ENCODE measurements around the gene TBC1D22A. TPM values are rescaled to one million over a fixed set of nuclear protein-coding genes. Genes with fewer than 3 reads are reported as not detected.

TBC1D22A gene
- total RNA-seq, 1 experiment from 2014 or later: 26.0 TPM

- BruUV-seq (replicated peaks): no TSS peak
- H3K27ac Mint-ChIP-seq (ENCODE audit: low read depth, unreplicated experiment): no peak overlapping the region
- intact Hi-C loops (cut with micrococcal nuclease): no loop called here
- ChIA-PET POLR2A (no interaction called here), CTCF (interaction anchor here (0.7 kb wide), 1 partner anchor 389 kb away, joined by 4 read pairs; no protein-coding TSS in a partner anchor)
- TF ChIP-seq, protein P1, sequence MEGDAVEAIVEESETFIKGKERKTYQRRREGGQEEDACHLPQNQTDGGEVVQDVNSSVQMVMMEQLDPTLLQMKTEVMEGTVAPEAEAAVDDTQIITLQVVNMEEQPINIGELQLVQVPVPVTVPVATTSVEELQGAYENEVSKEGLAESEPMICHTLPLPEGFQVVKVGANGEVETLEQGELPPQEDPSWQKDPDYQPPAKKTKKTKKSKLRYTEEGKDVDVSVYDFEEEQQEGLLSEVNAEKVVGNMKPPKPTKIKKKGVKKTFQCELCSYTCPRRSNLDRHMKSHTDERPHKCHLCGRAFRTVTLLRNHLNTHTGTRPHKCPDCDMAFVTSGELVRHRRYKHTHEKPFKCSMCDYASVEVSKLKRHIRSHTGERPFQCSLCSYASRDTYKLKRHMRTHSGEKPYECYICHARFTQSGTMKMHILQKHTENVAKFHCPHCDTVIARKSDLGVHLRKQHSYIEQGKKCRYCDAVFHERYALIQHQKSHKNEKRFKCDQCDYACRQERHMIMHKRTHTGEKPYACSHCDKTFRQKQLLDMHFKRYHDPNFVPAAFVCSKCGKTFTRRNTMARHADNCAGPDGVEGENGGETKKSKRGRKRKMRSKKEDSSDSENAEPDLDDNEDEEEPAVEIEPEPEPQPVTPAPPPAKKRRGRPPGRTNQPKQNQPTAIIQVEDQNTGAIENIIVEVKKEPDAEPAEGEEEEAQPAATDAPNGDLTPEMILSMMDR (IDR thresholded peaks at IDR 0.05; ENCODE audit: unreplicated experiment): no peak
- no peak for DNase-seq (ENCODE audit: unreplicated experiment)
- H3K36me3 Mint-ChIP-seq (ENCODE audit: insufficient read depth, unreplicated experiment): peaks cover 20% of the 10 kb centered on the region
- no peaks in the 10 kb centered on the region for H3K4me1 Mint-ChIP-seq (ENCODE audit: insufficient read depth, unreplicated experiment)
- H3K4me3 Mint-ChIP-seq (ENCODE audit: unreplicated experiment): no peak overlapping the region
- H3K9me3 Mint-ChIP-seq (ENCODE audit: unreplicated experiment): no peaks in the 10 kb centered on the region
- no peaks in the 10 kb centered on the region for H3K27me3 Mint-ChIP-seq (ENCODE audit: insufficient read depth, unreplicated experiment)
Observed at GRCh38 chr22:47177334-47177815, 414.9 kb downstream of the TBC1D22A start.

GRCh38 chr22:47178339-47178738 is 415.9 kb downstream of the TBC1D22A start:
- no peak for DNase-seq (ENCODE audit: unreplicated experiment)
- Mint-ChIP-seq H3K36me3 (ENCODE audit: insufficient read depth, unreplicated experiment) (peaks cover 20% of the 10 kb centered on the region), H3K27me3 (ENCODE audit: insufficient read depth, unreplicated experiment) (no peaks in the 10 kb centered on the region), H3K27ac (ENCODE audit: low read depth, unreplicated experiment) (no peak overlapping the region), H3K9me3 (ENCODE audit: unreplicated experiment) (peaks cover 6% of the 10 kb centered on the region), H3K4me3 (ENCODE audit: unreplicated experiment) (no peak overlapping the region), H3K4me1 (ENCODE audit: insufficient read depth, unreplicated experiment) (no peaks in the 10 kb centered on the region)
- intact Hi-C loops (cut with micrococcal nuclease): no loop called here
- TF ChIP-seq, protein P1 (IDR thresholded peaks at IDR 0.05; ENCODE audit: unreplicated experiment): no peak
- POLR2A ChIA-PET: no interaction called here
- BruUV-seq (replicated peaks): no TSS peak
- CTCF ChIA-PET: interaction anchor here (0.6 kb wide), 3 partner anchors 22 to 1005 kb away, joined by 3 read pairs; no protein-coding TSS in a partner anchor

DNA sequence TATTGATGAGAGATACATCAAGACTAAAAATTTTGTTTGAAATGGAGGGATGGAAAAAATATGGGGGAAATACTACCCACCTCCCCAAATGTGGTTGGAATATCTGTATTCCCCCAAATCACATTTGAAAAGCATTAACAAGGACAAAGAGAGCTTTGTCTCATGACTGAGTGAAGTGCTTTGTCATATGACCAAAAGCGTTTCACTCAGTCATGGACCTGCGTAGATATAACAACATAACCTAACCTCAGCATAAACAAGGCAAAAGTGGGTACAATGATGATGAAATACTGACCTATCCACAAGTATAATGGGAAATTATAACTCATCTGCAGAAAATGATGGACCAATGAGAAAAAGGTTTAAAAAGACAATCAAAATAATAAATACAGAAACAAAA is 418.3 kb downstream of the TBC1D22A start:
- no peak overlapping the region for H3K27ac Mint-ChIP-seq (ENCODE audit: low read depth, unreplicated experiment)
- DNase-seq (ENCODE audit: unreplicated experiment): no peak
- H3K4me1 Mint-ChIP-seq (ENCODE audit: insufficient read depth, unreplicated experiment): no peaks in the 10 kb centered on the region
- H3K9me3 Mint-ChIP-seq (ENCODE audit: unreplicated experiment): peaks cover 18% of the 10 kb centered on the region
- CTCF ChIA-PET: interaction anchor here (0.7 kb wide), 1 partner anchor 19 kb away, joined by 4 read pairs; no protein-coding TSS in a partner anchor
- intact Hi-C loops (cut with micrococcal nuclease): no loop called here
- no peaks in the 10 kb centered on the region for H3K27me3 Mint-ChIP-seq (ENCODE audit: insufficient read depth, unreplicated experiment)
- H3K4me3 Mint-ChIP-seq (ENCODE audit: unreplicated experiment): no peak overlapping the region
- BruUV-seq (replicated peaks): no TSS peak
- H3K36me3 Mint-ChIP-seq (ENCODE audit: insufficient read depth, unreplicated experiment): peaks cover 13% of the 10 kb centered on the region
- TF ChIP-seq, protein P1 (IDR thresholded peaks at IDR 0.05; ENCODE audit: unreplicated experiment): no peak
- POLR2A ChIA-PET: no interaction called here

- Mint-ChIP-seq H3K4me3 (ENCODE audit: unreplicated experiment) (no peak overlapping the region), H3K27ac (ENCODE audit: low read depth, unreplicated experiment) (no peak overlapping the region), H3K36me3 (ENCODE audit: insufficient read depth, unreplicated experiment) (no peaks in the 10 kb centered on the region), H3K9me3 (ENCODE audit: unreplicated experiment) (peaks cover 18% of the 10 kb centered on the region), H3K27me3 (ENCODE audit: insufficient read depth, unreplicated experiment) (no peaks in the 10 kb centered on the region), H3K4me1 (ENCODE audit: insufficient read depth, unreplicated experiment) (no peaks in the 10 kb centered on the region)
- ChIA-PET CTCF (interaction anchor here (0.7 to 0.9 kb wide), 2 partner anchors 389 to 404 kb away, joined by 3 read pairs; no protein-coding TSS in a partner anchor), POLR2A (no interaction called here)
- intact Hi-C loops (cut with micrococcal nuclease): no loop called here
- DNase-seq (ENCODE audit: unreplicated experiment): no peak
- no TSS peak for BruUV-seq (replicated peaks)
- TF ChIP-seq, protein P1 (IDR thresholded peaks at IDR 0.05; ENCODE audit: unreplicated experiment): no peak
Observed at GRCh38 chr22:47187176-47187957, 424.9 kb downstream of the TBC1D22A start.
